HG03175 (cell line): ENCODE measurements around the gene GABRG3.

ENCODE experiments used
- ATAC-seq: cut with Tn5 transposase; IDR thresholded peaks from one replicate; pipeline ENCODE4 v1.9.1; 2021; ENCODE audit warnings: mild to moderate bottlenecking, moderate library complexity; ENCODE audit not compliant: unreplicated experiment

The GABRG3 gene

DNA sequence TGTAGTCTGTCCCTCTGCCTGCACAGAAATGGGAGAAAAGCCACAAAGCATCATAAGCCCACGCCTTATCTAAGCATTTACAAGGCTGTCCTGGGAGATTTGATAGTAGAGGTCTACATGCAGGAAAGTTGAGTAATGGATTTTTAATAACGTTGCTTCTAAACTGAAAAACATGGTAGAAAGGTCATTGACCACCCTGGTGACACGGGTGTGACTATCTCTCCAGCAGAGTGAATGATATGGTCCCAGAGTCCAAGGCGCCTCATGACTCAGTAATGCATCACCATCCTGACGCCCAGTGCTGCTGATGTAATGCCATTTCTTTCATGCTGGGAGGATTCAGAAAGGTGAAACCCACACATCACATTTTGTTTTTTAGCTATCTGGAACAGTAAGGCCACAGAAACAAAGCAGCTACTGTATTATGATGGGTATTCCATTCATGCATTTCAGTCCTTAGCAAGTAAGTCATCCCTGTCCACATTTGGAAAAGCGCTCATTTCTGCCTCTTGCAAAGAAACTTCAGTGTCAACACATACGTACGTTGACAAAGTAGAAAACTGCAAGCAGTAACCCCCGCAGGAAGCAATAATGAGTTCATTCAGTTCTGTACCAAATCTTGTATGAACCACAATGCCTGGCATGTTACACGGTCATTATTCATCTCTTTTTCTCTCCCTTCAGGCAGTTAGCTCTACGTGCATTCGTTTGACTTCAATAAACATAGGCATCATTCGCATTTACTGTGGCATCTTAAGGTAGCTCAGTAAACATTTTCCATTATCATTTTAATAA, 483.5 kb downstream of the GABRG3 start:
- ATAC-seq: no peak

DNA sequence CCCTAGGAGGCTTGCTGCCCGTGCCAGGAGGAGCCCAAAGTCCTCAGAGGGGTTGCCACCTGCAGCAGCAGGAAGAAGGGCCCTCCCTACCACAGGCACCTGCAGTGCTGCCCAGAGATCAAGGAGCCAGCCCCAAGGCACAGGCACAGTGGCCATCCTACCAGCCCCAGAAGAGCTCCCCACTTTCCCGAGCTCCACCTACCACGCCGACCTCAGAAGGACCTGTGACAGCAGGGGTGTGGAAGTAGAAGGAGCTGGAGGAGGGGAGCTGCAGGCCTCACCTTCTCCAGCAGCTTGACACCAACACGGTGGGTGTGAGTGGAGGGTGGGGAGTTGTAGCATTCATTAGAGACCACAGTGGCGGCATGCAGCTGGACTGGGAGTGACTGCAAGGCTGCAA, 485.8 kb downstream of the GABRG3 start:
- no peak for ATAC-seq

DNA sequence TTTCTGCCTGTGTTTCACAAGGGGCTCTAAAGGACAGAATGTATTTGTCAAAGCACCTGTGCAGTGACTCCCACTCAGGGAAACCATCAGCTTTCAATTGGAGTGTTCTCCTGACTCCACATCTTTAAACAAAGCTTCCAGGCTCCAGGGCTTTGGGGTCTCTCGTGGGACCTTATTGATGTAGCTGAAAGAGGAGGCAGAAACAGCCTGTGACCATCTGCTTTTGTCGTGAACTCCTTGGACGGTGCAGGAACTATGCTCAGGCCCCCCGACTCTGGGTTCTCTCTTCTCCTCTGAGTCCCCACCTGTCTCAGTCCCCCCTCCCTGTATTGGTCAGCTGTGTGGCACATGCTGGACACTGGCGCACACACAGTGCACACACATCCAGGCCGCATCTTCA, 486.8 kb downstream of the GABRG3 start:
- no peak for ATAC-seq

DNA sequence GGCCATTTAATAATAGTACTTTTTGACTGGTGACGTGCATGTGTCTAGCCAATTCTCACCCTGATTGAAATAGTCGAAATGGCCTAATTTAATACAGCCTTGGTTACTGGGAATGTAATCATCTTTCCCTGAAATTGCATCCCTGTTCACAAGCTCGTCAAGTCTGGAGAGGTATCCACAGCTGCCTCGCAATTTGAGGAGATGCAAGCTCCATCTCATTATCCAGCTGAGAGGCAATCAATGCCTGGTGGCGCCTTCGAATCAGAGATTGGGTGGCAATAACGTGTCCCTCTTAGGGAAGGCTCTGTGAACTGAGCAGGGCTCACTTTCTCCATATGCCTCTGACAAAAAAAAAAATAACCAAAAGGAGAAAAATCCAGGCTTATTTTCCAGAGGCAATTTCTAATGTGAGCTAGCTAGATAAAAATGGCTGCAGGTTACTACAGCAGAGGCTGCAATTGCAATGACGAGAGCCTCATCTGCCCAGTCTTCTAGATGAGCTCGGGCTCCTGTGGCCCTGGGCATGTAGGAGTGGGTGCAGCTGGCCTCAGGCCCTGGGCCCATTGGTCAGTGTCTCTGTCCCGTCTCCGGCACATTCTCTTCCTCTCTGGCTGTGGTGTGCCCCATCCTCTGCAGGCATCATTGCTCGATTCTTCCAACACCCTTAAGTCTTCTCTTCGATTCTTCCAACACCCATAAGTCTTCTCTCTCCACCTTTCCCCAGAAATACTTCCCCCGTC, 487.5 kb downstream of the GABRG3 start:
- no peak for ATAC-seq

DNA sequence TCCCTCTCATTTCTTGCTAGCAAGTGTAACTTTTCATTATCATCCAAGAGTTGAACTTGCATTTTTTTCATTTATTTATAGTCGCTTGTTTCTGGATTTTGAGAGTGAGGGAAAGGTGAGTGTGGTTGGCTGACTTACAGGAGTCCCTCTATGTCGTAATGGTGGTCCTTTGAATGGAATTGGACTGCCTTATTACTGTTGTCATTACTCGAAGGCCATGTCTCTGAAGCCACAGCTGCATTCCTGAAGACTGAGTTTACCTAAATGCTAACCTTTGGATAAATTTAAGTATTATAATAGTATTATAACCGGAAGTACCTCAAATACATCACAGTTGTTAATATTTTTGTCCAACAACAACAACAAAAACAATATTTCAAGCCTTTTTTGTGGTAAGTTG, 488.9 kb downstream of the GABRG3 start:
- ATAC-seq: no peak

DNA sequence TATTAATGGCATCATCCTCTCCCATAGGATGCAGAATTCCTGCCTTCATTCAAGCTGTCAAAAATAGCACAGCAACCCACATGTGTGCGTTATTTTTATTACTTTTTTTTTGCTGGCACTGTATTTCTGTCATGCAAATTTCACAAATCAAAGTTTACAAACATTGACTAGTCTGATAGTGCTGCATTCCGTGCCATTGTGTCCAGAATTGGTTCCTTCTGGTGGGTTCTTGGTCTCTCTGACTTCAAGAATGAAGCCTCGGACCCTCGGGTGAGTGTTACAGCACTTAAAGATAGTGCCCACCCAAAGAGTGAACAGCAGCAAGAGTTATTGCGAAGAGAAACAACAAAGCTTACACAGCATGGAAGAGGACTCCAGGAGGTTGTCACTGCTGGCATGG, 490.2 kb downstream of the GABRG3 start:
- ATAC-seq: no peak

DNA sequence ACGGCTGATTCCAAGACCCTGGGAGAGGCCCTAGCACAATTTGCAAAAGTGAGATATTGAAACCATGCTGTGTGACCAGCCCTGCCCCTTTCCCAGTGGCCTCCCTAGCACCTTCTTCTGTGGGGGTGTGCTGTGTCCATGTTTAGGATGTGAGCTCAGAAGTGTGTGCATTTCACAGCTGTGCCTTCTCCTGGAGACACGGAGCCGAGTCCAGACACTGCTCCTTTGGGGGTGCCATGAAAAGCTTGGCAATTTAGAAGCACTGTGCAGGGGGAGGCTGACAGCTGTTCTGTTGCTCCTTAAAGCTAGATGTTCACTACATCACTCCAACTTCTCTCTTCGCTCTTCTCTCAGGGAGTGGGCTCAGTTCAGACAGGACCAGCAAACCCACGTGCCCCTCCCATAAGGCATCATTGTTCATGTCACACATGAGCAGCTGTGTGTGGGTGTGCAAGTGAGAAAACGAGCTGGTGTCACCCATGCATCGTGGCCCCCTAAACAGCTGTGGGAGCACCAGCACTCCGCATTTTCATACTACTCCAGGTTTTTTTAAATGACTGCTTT, 492.6 kb downstream of the GABRG3 start:
- no peak for ATAC-seq

DNA sequence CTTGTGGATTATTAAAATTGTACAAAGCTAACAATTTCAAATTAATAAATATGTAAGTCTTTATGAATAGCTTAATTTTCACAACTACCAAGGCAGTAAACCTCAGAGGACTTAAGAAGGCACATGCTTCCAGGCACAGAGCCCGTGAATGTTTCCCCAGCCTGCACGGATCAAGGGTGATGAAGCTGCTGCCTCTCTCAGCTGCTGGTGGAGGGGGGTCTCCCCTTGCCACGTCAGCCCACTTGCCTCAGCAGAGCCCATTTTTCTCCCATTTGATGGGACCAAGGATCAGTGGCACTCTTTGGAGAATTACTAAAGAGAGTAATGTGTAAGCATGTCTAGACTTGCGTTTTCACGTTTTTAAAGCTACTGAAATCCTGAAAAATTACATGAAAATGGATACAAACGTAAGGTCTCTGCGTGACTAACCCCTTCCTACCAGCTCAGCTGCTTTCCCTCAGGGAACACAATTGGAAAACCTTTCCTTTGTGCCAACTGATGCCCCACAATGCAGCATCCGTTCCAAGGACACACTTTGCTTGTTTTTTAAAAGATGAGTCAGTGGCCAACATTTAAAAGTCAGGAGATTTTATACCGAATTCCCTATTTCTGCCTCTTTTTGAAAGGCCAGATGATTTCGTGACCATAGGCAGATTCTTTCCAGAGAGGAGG, 494.1 kb downstream of the GABRG3 start:
- ATAC-seq: no peak

DNA sequence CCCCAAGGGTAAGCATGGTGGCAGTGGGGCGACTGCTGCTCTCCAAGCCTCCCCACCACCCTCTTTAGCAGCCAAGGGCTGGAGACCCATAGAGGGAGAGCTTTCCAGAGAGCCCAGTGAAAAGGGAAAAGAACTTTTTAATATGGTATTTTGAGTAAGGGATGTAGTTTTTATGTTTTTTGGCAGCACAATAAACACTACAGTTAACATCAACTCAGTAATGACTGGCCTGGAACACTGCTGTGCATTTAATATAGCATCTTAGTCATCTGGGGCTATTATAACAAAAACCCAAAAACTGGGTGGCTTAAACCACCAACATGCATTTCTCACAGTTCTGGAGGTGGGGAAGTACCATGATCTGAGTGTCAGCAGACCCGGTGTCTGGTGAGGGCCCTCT, 495.8 kb downstream of the GABRG3 start:
- no peak for ATAC-seq

DNA sequence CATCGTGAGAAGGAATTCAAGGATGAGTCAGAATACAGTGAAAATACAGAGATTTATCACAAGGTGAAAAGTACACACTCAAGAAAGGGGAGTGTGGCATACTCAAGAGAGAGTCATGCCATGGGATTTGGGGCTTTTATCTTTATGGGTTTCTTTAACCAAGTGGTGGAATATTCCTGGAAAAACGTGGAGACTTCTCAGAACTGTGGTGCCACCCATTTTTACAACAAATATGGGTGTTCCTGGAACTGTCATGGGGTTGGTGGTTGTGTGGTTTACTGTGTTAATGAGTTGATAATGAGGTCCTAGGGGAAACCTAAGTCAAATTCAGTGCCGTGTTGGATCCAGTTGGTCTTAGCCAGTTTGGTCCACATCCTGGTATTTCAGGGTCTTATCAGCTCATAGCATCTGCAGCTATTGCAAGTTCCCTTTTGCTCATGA, 497.2 kb downstream of the GABRG3 start:
- ATAC-seq: no peak

DNA sequence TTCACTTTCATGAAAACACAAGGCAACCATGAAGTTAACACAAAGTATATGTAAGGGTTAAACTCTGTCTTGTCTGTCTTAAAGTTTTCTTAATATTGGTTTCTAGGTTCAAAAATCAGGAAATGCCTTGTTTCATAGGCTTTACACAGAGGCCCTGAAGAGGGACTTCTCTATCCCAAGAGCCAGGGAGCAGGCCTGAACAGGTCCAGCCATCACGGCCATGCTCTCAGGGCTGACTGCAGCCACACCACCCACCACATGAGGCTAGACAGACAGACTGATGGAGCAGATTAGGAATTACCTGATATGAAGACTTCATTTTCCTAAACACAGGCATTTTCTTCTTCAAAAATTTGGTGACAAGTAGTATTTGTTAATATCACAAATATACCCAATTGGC, 502.9 kb downstream of the GABRG3 start:
- ATAC-seq: no peak

DNA sequence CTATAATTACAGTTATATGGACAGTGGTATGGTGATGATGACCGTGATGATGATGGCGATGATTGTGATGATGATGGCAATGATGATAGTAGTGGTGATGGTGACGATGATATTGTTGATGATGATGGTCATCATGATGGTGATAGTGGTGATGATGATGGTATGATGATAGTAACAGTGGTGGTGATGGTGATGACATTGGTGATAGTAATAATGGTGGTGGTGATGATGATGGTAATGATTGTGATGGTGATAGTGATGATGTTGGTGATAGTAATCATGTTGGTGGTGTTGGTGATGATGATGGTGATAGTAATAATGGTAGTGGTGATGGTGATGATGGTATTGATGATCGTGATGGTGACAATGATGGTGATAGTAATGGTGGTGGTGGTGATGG, 504.4 kb downstream of the GABRG3 start:
- no peak for ATAC-seq

DNA sequence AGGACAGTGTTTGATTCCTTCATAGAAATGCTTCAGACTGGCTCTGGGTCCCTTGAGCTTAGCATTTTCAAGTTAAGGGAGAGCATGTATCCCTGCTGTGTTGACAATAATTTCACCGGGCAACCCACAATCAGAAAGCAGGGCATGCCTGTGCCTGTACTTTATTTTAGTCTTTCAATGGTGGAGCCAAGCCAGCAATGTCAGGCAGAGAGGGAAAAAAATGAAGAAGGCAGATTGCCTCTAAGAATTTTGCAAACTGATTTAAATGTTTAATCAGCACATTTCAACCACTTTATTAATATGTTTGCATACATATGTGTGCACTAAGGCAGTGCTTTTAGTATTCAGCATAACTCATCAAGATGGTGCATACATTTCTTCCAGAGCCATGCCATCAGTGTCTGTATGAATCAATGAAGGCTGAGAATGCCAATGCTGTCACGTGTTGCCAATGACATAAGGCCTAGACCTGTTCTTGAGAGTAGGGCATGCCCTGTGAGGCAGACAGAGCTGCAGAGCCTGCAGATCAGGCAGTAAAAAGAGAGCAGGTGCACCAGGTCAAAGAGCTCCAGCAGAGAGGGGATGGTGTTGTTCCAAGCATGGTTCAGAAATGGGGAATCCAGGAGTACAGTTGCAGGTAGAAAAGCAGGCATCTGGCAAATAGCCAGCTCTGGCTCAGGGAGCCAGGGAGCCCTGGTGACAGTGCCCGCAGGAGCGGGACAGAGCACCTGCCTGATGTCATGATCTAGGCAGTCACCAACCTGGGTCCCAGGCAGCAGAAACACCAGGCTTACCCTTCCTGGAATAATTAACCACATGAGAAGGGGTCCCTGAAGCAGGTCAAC, 508.5 kb downstream of the GABRG3 start:
- no peak for ATAC-seq

DNA sequence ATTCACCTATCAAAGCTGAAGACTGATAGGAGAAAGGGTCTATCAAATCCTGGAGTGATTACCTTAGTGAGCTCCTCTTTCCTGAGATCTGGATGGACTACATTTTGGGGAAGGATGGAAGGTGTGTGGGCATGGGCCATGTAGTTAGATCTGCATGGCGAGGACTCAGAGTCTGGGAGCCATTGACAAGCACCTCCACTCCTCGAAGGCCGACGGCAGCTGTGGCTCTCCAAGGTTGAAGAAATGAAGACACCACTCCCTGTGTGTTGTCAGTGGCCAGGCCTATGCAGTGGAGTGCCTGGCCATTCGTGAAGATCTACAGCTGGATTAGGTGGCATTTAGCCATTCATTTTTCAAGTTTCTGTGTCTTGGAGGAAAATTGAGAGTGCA, 509.2 kb downstream of the GABRG3 start:
- no peak for ATAC-seq

DNA sequence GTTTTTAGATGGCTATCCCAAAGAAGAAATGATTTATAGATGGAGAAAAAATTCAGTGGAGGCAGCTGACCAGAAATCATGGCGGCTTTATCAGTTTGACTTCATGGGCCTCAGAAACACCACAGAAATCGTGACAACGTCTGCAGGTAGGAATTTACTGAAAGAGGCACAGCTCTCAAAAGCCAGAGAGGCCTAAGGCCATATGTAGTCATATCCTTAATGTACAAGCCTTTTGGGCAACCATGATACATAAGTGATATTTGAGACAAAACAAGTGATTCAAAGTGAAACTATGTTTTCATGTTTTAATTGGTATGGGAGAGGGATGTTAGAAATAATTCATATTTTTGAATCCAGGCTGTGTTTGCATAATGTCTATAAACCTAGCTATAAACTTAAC, 509.7 kb downstream of the GABRG3 start:
- ATAC-seq: no peak

DNA sequence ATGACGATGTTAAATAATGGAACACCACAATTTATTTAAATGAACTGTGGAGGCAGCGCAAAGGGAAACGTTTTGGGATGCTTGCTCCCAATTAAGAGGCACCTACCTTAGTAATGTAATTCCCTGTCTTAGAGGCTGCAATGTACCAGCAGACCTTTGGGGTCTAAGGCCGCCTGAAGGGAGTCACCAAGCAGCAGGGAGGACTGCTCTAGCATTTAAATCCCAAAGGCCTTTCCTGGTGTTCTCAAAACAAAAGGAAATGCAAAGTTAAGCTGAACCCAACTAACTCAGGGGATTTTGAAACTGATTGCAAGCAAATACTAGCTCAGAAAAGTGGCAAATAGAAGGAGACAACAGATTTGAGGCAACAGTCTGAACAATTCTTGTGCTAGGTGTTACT, 510.8 kb downstream of the GABRG3 start:
- ATAC-seq: no peak

DNA sequence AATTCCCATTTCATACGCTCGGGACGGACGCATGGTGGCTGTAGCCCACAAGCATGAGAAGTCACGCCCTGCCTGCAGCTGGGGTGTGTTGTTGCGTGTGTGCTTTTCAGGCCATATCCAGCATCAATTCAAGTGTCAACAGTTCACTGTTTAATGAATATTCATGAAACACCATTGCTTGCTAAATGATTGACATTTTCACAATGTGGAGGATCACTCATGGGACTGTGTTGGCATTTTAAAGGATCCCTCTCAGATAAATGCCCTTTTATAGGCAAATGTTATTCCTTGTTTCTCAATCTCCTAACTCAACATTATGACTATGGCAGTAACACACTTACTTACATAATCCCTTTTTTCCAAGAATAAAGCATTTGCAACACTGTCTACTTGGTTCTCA, 511.3 kb downstream of the GABRG3 start:
- ATAC-seq: no peak

DNA sequence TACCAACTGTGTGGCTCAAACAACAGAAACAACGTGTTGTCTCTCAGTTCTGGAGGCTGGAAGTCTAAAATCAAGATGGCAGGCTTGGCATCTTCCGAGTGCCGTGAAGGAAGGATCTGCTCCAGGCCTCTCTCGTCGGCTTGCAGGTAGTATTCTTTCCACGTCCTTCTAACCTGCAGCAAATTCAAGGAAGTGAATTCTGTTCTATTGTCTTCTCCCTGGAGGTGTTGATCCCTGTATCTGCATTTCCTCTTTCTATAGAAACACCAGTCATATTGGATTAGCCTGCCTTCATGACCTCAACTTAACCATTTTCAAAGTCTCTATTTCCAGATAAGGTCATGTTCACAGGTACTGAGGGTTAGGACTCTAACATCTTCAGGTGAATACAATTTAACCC, 512.1 kb downstream of the GABRG3 start:
- no peak for ATAC-seq

DNA sequence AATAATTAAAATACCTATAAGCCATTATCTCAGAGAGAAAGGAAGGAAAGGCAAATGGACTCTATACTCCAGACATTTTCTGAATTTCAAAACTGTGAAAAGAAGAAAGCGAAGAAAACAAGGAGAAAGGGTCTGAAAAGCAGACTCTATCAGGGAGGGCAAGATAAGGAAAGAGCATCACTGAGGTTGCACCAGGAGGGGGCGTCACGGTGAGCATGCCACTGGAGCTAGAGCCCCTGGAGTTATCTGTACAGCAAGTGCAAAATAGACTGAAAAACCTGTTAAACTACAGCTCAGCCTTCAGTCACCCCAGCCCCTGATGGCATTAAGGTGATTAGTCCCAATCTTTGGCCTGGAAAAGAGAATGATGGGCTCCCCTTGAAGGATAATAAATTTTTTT, 514.3 kb downstream of the GABRG3 start:
- ATAC-seq: no peak

DNA sequence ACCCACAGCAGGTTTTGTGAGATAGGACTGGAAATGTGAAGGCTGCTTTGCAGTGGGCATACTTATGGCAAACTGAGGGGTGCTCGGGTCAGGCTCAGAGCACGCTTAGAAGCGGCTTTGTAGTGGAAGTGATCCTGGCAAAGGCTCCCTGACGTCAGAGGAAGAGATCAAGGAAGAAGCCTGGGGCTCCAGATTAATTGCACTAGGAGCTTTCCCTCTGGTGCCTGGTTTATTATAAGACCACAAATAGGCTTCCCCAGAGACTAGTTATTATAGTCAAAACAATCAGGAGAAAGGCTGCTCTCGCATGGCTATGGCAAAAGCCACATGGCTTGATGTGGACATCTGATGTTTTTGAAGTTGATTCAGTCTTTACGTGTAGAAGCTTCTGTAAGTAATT, 515.1 kb downstream of the GABRG3 start:
- no peak for ATAC-seq
